ENCODE measurements around the gene ZBTB46.

The ZBTB46 gene

GRCh38 chr20:63864978-63865640, 34.0 kb upstream of the ZBTB46 start, which contains the start of gene TPD52L2:
TSS of gene TPD52L2 (plus strand) at chr20:63865270. CDS start at chr20:63865366, 96 bp downstream.
- peak; percentile 46; the same call in 1 of the 2 replicates for TF ChIP-seq ZFX (IDR thresholded peaks at IDR 0.05)
- TF ChIP-seq CTCF (conservative IDR thresholded peaks at IDR 0.05): no peak
- peak within 1 kb of the TSS; percentile 97 for H3K27ac ChIP-seq

DNA sequence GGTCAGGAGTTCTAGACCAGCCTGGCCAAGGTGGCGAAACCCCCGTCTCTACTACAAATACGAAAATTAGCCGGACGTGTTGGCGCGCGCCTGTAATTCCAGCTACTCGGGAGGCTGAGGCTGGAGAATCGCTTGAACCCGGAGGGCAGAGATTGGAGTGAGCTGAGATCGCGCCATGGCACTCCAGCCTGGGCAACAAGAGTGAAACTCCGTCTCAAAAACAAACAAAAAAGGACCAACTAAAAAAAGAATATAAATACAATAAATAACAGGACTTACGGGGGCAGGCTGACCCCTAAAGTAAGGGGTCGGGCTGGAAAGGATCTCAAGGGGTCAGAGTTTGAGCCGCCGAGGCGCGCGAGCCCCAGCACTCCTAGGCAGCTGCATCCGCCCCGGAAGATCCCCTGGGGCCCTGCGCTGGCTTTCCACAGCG, 33.5 kb upstream of the ZBTB46 start:
- H3K27ac ChIP-seq: peak overlapping the region; percentile 97
- TF ChIP-seq CTCF (conservative IDR thresholded peaks at IDR 0.05) (no peak; the same call in 1 of the 2 replicates), ZFX (IDR thresholded peaks at IDR 0.05) (no peak)

- peak; percentile 57; the same call in 1 of the 2 replicates for TF ChIP-seq ZFX (IDR thresholded peaks at IDR 0.05)
- TF ChIP-seq CTCF (conservative IDR thresholded peaks at IDR 0.05): peak; percentile 81; the same call in 1 of the 2 replicates
- H3K27ac ChIP-seq: peak overlapping the region; percentile 97
Measured at GRCh38 chr20:63863798-63864544, 32.9 kb upstream of the ZBTB46 start.

- H3K27ac ChIP-seq: peak overlapping the region; percentile 97
- TF ChIP-seq ZFX (IDR thresholded peaks at IDR 0.05) (no peak), CTCF (conservative IDR thresholded peaks at IDR 0.05) (no peak)
Measured at GRCh38 chr20:63863021-63863797, 32.1 kb upstream of the ZBTB46 start.

- no peak for TF ChIP-seq CTCF (conservative IDR thresholded peaks at IDR 0.05)
- TF ChIP-seq ZFX (IDR thresholded peaks at IDR 0.05): no peak
- peak overlapping the region; percentile 97 for H3K27ac ChIP-seq
Measured at GRCh38 chr20:63861981-63862901, 31.2 kb upstream of the ZBTB46 start.

- H3K27ac ChIP-seq: peak within 1 kb of the TSS; percentile 97; the same call in 1 of the 2 replicates
- TF ChIP-seq CTCF (conservative IDR thresholded peaks at IDR 0.05) (no peak), ZFX (IDR thresholded peaks at IDR 0.05) (no peak)
Measured at GRCh38 chr20:63861365-63861934, 30.4 kb upstream of the ZBTB46 start, which contains the start of gene ABHD16B. TSS of gene ABHD16B (plus strand) at chr20:63861498. CDS start at chr20:63861541, 43 bp downstream.

All from C4-2B (cell line).